SU-DHL-6 (cell line): ENCODE data around the gene PTPRC.

ENCODE experiments used
- H2AFZ ChIP-seq: fragments of 200-600 bp; sonication (generic); 2 replicates; pipeline ENCODE4 v1.6.1; 2014; ENCODE audit warnings: low read depth, mild to moderate bottlenecking, moderate library complexity, mixed read lengths, antibody characterized with exemption, low read length; ENCODE audit not compliant: severe bottlenecking
- H3F3A ChIP-seq: fragments of 200-600 bp; shearing (Covaris generic); 2 replicates; pipeline ENCODE4 v1.6.0; 2016; ENCODE audit warnings: antibody characterized with exemption, mild to moderate bottlenecking; ENCODE audit not compliant: insufficient read depth
- H3K27ac ChIP-seq: fragments of 200-600 bp; sonication (generic); 2 replicates; pipeline ENCODE4 v1.5.1; 2016; ENCODE audit warnings: low read depth, mild to moderate bottlenecking, low read length, moderate library complexity, mixed read lengths
- H3K27me3 ChIP-seq: fragments of 200-600 bp; sonication (generic), shearing (Covaris generic); 2 replicates; pipeline ENCODE4 v1.6.0; 2014; ENCODE audit warnings: mild to moderate bottlenecking, low read length
- H3K36me3 ChIP-seq: fragments of 200-600 bp; sonication (generic); 2 replicates; pipeline ENCODE4 v1.6.1; 2014; ENCODE audit warnings: mild to moderate bottlenecking, low read length, mixed read lengths
- H3K4me2 ChIP-seq: fragments of 300-600, 200-600 bp; shearing (Covaris generic), sonication (generic); 2 replicates; pipeline ENCODE4 v1.6.0; 2014; ENCODE audit warnings: low read length, low read depth, mild to moderate bottlenecking; ENCODE audit not compliant: poor library complexity, severe bottlenecking
- H3K4me3 ChIP-seq: fragments of 200-600 bp; sonication (generic); 2 replicates; pipeline ENCODE4 v1.5.1; 2014; ENCODE audit warnings: antibody characterized with exemption, low read length, mild to moderate bottlenecking, mixed read lengths; ENCODE audit not compliant: insufficient read depth, poor library complexity, severe bottlenecking
- H3K79me2 ChIP-seq: fragments of 200-600 bp; sonication (generic); 2 replicates; pipeline ENCODE4 v1.6.1; 2014; ENCODE audit warnings: mild to moderate bottlenecking, low read length, moderate library complexity; ENCODE audit not compliant: insufficient read depth
- H3K9ac ChIP-seq: fragments of 200-600 bp; sonication (generic); 2 replicates; pipeline ENCODE4 v1.7.0; 2014; ENCODE audit warnings: mild to moderate bottlenecking, low read length
- H3K9me2 ChIP-seq: fragments of 200-600 bp; sonication (generic); replicated peaks from 2 replicates; pipeline ENCODE4 v1.6.1; 2014; ENCODE audit warnings: low read length; ENCODE audit not compliant: insufficient read depth
- H3K9me3 ChIP-seq: fragments of 200-600 bp; sonication (generic); 2 replicates; pipeline ENCODE4 v1.6.1; 2014; ENCODE audit warnings: low read length, mixed read lengths; ENCODE audit not compliant: insufficient read depth
- H4K20me1 ChIP-seq: fragments of 200-600 bp; sonication (generic); 2 replicates; pipeline ENCODE4 v1.6.1; 2014; ENCODE audit warnings: low read depth, mild to moderate bottlenecking, antibody characterized with exemption, low read length, moderate library complexity, mixed read lengths
- CTCF ChIP-seq: fragments of 200-600 bp; sonication (generic); IDR thresholded peaks from one replicate; pipeline ENCODE4 v1.5.1; 2017; ENCODE audit warnings: antibody characterized with exemption, mild to moderate bottlenecking, low read length, moderate library complexity; ENCODE audit not compliant: insufficient read depth, poor library complexity, severe bottlenecking
- EZH2phosphoT487 ChIP-seq: fragments of 200-600 bp; sonication (generic), shearing (Covaris generic); conservative IDR thresholded peaks from 2 replicates; pipeline ENCODE4 v1.6.1; 2018; ENCODE audit warnings: mild to moderate bottlenecking, antibody characterized with exemption, low read length, moderate library complexity, mixed read lengths

PTPRC gene

GRCh38 chr1:198682850-198683249 lies 44.0 kb downstream of the PTPRC start:
- H3K9me2 ChIP-seq = no peaks in the 10 kb centered on the region
- 0 out of 2 replicates have a peak, but pooled peaks cover 4% of the 10 kb centered on the region for H3K36me3 ChIP-seq
- H3K27me3 ChIP-seq = no peaks in the 10 kb centered on the region
- H3K4me2 ChIP-seq = peak overlapping the region; percentile 95
- peak overlapping the region; percentile 36 for H3K4me3 ChIP-seq
- peak overlapping the region; percentile 59 for H3K9ac ChIP-seq
- TF ChIP-seq CTCF (no peak), EZH2phosphoT487 (no peak)
- peaks cover 72% of the 10 kb centered on the region for H3F3A ChIP-seq
- H3K27ac ChIP-seq = peak overlapping the region; percentile 99
- H2AFZ ChIP-seq = no peak overlapping the region
- H4K20me1 ChIP-seq = no peaks in the 10 kb centered on the region
- H3K9me3 ChIP-seq = no peaks in the 10 kb centered on the region
- peaks cover 89% of the 10 kb centered on the region for H3K79me2 ChIP-seq

GRCh38 chr1:198683449-198683848 lies 44.6 kb downstream of the PTPRC start:
- Histone ChIP-seq H3K79me2 (peaks cover 89% of the 10 kb centered on the region), H3F3A (peaks cover 72% of the 10 kb centered on the region), H3K4me2 (peak overlapping the region; percentile 95), H3K4me3 (peak overlapping the region; percentile 36), H3K9ac (peak overlapping the region; percentile 59), H4K20me1 (no peaks in the 10 kb centered on the region), H3K27ac (peak overlapping the region; percentile 99), H3K27me3 (no peaks in the 10 kb centered on the region), H3K9me2 (no peaks in the 10 kb centered on the region), H3K9me3 (no peaks in the 10 kb centered on the region), H3K36me3 (0 out of 2 replicates have a peak, but pooled peaks cover 9% of the 10 kb centered on the region), H2AFZ (no peak overlapping the region)
- TF ChIP-seq EZH2phosphoT487 (no peak), CTCF (no peak)

GRCh38 chr1:198686069-198686728 lies 47.4 kb downstream of the PTPRC start:
- Histone ChIP-seq H3K9me2 (no peaks in the 10 kb centered on the region), H3K4me3 (no peak overlapping the region), H3K79me2 (peaks cover 93% of the 10 kb centered on the region), H3K27ac (peak overlapping the region; percentile 99), H4K20me1 (no peaks in the 10 kb centered on the region), H3K27me3 (no peaks in the 10 kb centered on the region), H3K9me3 (no peaks in the 10 kb centered on the region), H3F3A (peaks cover 56% of the 10 kb centered on the region), H3K4me2 (peak overlapping the region; percentile 95), H3K9ac (0 out of 2 replicates have a peak overlapping the region, but pooled peaks have one; percentile 59), H3K36me3 (peaks cover 18% of the 10 kb centered on the region; the same call in 1 of the 2 replicates), H2AFZ (no peak overlapping the region)
- TF ChIP-seq EZH2phosphoT487 (no peak), CTCF (peak; percentile 26)
